GM21576 (cell line): ENCODE data around the gene CLCN6.
A peak's percentile ranks its signal among the peaks of the same experiment; 100 is the strongest.
"Not testable (repeated sequence)": the region's sequence is repeated elsewhere in the genome, so short reads cannot be mapped to it uniquely, and the experiment has no call there.

Experiments used
- ATAC-seq: cut with Tn5 transposase; IDR thresholded peaks from one replicate; pipeline ENCODE4 v1.9.1; 2021; ENCODE audit warnings: mild to moderate bottlenecking, moderate library complexity; ENCODE audit not compliant: unreplicated experiment

CLCN6 gene

GRCh38 chr1:11794446-11795237 lies 11.3 kb upstream of the CLCN6 start:
- ATAC-seq, result no peak

GRCh38 chr1:11795238-11795890 lies 10.6 kb upstream of the CLCN6 start:
- ATAC-seq, result no peak

- ATAC-seq, result no peak
Observed at GRCh38 chr1:11796036-11796828, 9.8 kb upstream of the CLCN6 start.

GRCh38 chr1:11797525-11798216 lies 8.3 kb upstream of the CLCN6 start:
- ATAC-seq, result no peak

- no peak for ATAC-seq
Observed at GRCh38 chr1:11799099-11799498, 6.9 kb upstream of the CLCN6 start.

- no peak for ATAC-seq
Observed at GRCh38 chr1:11799896-11800295, 6.1 kb upstream of the CLCN6 start.

GRCh38 chr1:11800391-11800755 lies 5.6 kb upstream of the CLCN6 start:
- ATAC-seq, result no peak

- ATAC-seq, result no peak
Observed at GRCh38 chr1:11800756-11801433, 5.1 kb upstream of the CLCN6 start.

GRCh38 chr1:11802616-11802972 lies 3.4 kb upstream of the CLCN6 start:
- no peak for ATAC-seq

- ATAC-seq, result no peak
Observed at GRCh38 chr1:11802973-11803885, 2.8 kb upstream of the CLCN6 start.

GRCh38 chr1:11803924-11804665 lies 1.9 kb upstream of the CLCN6 start:
- not testable (repeated sequence) for ATAC-seq

GRCh38 chr1:11804666-11805421 lies 1.1 kb upstream of the CLCN6 start:
- ATAC-seq, result no peak

- ATAC-seq, result peak; percentile 29
Observed at GRCh38 chr1:11806307-11806936, 431 bp downstream of the CLCN6 start.

GRCh38 chr1:11807133-11807532 lies 1.1 kb downstream of the CLCN6 start:
- ATAC-seq, result no peak

- no peak for ATAC-seq
Observed at GRCh38 chr1:11813021-11813420, 7.0 kb downstream of the CLCN6 start.

GRCh38 chr1:11817192-11817591 lies 11.2 kb downstream of the CLCN6 start:
- no peak for ATAC-seq

- ATAC-seq, result no peak
Observed at GRCh38 chr1:11822091-11822490, 16.1 kb downstream of the CLCN6 start.
